Astrocyte of the cerebellum (primary cell): ENCODE data around the gene SYTL1.

Experiments
- DNase-seq: peaks from one replicate; pipeline ENCODE4 v3.0.0-alpha.2; 2011; ENCODE audit warnings: low read depth
- H3K4me3 ChIP-seq: 2 replicates; pipeline ENCODE4 v1.5.1; 2011; ENCODE audit warnings: mild to moderate bottlenecking, low read depth, low read length, moderate library complexity
- in situ Hi-C: cut with HindIII; loops from 2 replicates; pipeline ENCODE4 v1.10.0; 2017; ENCODE audit warnings: low sequenced_read_pairs
- TF ChIP-seq, protein P1 (sequence below): IDR thresholded peaks from 2 replicates; pipeline ENCODE4 v1.5.1; 2012; ENCODE audit warnings: low read length, low read depth, moderate library complexity, mild to moderate bottlenecking; ENCODE audit errors: missing control alignments

The SYTL1 gene

DNA sequence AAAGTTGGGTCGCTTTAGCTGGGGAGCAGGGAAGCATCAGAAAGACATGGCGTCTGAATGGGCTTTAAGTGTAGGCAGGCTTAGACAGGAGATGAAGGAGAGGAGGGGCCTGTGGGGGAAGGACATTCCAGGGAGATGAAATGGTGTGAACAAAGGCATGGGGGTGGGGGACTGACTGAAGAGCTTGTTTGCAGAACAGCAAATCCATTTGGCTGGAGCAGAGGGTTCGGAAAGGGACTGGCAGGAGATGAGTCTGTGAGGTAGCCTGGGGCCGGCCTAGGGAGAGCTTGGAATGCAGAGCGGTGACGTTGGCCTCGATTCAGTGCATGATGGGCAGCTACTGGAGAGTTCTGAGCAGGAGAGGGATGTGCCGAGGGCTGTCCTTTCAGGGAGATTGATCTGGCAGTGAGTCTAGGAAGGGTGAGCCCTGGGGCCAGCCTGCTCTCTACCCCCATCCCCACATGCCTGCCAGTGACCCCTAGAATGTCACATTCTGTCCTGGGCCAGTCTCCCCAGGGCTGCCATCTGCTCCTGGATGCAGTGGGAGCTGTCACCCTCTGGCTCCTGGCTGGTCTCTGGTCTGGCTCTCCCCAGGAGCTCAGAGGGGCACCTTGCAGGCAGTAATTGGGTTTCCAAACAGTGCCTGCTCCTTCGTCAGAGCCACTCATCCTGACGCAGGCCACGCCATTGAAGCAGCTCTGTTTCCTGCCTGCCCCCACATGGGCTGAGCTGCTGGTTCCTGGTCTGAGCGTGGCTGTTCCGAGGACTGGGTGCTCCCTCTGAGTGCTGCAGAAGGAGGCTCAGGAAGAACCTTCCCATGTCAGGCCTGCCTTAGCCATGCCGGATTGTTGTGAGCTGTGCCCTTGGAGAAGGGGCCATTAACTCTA, 42.2 kb upstream of the SYTL1 start:
- TF ChIP-seq, protein P1, sequence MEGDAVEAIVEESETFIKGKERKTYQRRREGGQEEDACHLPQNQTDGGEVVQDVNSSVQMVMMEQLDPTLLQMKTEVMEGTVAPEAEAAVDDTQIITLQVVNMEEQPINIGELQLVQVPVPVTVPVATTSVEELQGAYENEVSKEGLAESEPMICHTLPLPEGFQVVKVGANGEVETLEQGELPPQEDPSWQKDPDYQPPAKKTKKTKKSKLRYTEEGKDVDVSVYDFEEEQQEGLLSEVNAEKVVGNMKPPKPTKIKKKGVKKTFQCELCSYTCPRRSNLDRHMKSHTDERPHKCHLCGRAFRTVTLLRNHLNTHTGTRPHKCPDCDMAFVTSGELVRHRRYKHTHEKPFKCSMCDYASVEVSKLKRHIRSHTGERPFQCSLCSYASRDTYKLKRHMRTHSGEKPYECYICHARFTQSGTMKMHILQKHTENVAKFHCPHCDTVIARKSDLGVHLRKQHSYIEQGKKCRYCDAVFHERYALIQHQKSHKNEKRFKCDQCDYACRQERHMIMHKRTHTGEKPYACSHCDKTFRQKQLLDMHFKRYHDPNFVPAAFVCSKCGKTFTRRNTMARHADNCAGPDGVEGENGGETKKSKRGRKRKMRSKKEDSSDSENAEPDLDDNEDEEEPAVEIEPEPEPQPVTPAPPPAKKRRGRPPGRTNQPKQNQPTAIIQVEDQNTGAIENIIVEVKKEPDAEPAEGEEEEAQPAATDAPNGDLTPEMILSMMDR = no peak
- in situ Hi-C loops = loop anchor here (25.0 kb wide), 1 partner anchor 237 kb away; no protein-coding TSS in a partner anchor
- peak; percentile 97 for DNase-seq
- H3K4me3 ChIP-seq = no peak overlapping the region

DNA sequence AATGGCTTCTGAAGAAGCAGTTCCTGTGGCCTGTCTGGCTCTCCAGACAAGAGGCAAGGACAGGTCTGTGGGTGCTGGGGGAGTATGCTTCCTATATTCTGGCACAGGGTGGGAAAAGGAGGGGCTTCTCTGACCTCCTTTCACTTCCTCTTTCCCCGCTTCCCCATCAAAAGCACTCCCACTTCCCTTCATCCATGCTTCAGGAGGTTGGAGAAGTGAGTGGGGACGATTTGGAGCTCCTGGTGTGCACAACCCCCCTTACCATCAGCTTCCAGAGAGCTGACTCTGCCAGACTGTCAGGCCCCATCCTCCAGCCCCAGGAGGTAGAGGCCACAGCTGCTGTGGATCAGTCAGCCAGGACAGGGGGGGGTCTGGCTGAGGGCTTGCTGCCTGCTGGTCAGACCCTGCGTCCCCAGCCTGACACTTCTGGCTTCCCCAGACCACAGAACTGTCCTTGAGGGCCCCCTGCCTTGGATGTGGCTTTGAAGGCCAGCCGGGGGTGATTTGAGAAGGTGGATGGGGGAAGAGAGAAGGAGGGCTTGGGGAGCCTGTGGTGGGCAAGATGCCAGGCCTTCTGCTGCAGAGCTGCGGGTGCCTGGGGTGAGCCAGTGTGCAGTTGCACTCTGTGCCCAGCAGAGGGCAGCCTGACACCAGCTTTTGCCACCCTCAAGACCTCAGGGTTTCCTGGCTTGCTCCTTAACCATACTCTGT, 41.3 kb upstream of the SYTL1 start:
- in situ Hi-C loops = no loop called here

DNA sequence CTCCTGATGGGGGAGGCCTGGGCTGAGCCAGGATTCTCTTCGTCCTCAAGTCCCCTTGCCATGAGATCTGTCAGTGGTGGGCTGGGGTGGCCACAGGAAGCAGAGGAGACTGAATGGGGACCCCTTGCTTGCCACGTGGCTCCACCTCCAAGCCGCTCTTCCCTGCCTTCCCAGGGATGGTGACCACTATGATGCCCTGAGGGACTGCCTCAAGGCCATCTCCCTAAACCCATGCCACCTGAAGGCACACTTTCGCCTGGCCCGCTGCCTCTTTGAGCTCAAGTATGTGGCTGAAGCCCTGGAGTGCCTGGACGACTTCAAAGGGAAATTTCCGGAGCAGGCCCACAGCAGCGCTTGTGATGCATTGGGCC, 40.8 kb upstream of the SYTL1 start:
- H3K4me3 ChIP-seq = no peak overlapping the region
- in situ Hi-C loops = no loop called here
- no peak for DNase-seq
- TF ChIP-seq, protein P1 = no peak

More for the DNA sequence above, 41.3 kb upstream of the SYTL1 start:
- TF ChIP-seq, protein P1 = peak; percentile 95
- DNase-seq = peak; percentile 92
- no peak overlapping the region for H3K4me3 ChIP-seq

DNA sequence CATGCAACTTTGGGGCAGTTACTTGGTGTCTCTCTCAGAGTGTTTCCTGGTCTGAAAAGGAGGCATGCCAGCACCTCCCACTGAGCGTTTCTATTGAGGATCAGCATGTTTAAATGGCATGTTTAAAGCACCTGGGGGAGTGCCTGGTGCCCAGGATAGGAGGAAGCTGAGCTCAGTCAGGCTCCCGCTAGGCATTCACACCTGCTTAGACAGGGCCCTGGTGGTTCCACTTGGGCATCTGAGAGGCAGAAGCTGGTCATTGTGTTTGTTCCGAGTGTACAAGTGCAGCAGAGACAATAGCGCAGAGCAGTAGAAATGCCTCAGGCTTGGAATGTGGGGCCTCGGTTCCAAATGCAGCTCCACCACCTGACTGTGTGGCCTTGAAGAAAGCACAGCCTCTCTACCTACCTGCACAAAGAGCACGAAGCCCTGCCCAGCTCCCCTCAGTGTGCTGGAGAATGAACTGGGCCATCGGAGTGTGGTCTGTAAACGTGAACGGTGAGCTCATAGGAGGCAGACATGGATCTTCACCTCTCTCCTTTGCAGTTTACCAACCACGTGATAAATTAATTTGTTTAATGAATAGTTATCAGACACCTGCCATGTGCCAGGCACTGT, 40.1 kb upstream of the SYTL1 start:
- in situ Hi-C loops = no loop called here
- no peak overlapping the region for H3K4me3 ChIP-seq
- no peak for DNase-seq
- TF ChIP-seq, protein P1 = no peak

DNA sequence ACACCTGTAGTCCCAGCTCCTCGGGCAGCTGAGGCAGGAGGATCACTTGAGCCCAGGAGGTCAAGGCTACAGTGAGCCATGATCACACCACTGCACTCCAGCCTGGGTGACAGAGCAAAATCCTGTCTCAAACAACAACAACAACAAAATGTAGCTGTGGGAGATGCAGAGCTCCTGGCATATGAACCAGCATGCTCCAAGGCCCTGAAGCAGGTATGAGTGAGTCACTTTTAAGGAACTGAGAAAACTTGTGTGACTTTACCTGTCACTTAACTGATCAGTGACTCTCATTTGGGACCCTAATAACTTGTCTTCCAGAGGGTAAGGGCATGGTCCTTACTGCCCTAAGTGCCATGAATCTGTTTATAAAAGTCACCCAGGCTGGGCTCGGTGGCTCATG, 39.2 kb upstream of the SYTL1 start:
- H3K4me3 ChIP-seq = no peak overlapping the region
- no peak for DNase-seq
- in situ Hi-C loops = no loop called here
- TF ChIP-seq, protein P1 = no peak

DNA sequence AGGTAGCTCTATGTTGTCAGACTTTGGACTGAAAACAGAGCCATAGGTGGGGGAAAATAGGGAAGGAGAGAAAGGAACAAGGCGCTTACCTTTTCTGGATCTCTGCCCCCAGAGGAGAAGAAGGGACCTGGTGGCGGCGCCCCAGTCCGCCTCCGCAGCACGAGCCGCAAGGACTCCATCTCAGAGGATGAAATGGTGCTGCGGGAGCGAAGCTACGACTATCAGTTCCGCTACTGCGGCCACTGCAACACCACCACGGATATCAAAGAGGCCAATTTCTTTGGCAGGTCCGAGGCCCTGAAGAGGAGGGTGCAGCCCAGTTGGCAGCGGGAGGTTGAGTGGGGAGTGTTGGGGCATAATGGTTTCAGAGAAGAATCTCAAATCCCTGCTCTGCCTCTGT, 38.3 kb upstream of the SYTL1 start:
- no peak overlapping the region for H3K4me3 ChIP-seq
- TF ChIP-seq, protein P1 = no peak
- DNase-seq = no peak
- in situ Hi-C loops = no loop called here
